ENCODE measurements around the gene GSTCD.

The GSTCD gene

DNA sequence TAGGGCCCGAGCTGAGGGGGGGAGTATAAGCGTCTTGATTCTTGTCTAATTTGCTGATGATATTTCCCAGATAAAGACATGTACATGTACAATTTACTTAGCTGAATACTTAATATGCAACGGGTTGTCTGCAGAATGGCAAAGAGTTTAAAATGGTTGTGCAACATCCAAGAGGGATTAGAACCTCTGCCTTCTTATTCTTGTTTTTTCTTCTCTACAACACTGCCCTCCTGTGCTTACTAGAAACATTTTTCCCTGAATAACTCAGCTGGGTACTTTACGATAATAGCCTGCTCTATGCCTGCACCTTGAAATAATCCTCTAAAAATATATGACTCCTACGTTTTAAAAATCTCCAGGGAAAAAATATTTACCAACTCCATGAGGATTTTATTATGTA lies 41.9 kb upstream of the GSTCD start (continued):
- TF ChIP-seq, protein P1, sequence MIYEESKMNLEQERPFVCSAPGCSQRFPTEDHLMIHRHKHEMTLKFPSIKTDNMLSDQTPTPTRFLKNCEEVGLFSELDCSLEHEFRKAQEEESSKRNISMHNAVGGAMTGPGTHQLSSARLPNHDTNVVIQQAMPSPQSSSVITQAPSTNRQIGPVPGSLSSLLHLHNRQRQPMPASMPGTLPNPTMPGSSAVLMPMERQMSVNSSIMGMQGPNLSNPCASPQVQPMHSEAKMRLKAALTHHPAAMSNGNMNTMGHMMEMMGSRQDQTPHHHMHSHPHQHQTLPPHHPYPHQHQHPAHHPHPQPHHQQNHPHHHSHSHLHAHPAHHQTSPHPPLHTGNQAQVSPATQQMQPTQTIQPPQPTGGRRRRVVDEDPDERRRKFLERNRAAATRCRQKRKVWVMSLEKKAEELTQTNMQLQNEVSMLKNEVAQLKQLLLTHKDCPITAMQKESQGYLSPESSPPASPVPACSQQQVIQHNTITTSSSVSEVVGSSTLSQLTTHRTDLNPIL (CRISPR knock-in tag; IDR thresholded peaks at IDR 0.05; ENCODE audit: low read depth), result no peak

DNA sequence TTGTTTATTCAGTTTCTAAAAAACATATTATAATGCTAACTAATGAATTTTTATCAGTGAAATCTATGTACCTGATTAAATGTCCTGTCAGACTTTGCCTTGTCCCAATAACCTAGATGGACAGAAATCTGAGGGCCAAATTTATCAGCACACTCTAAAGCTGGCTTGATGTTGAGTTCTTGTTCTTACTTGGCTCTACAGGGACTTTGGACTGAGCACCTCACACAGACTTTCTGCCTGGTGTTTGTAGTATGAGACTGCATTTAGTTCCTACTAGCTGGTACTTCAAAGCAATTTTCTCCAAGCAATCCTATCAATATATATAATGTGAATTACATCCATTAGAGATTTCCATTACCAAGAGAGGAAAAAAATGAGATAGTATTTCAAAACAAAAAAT lies 37.9 kb upstream of the GSTCD start:
- TF ChIP-seq TCF4 (CRISPR knock-in tag; IDR thresholded peaks at IDR 0.05; ENCODE audit: borderline replicate concordance) (no peak), BACH2 (CRISPR knock-in tag; IDR thresholded peaks at IDR 0.05; ENCODE audit: borderline replicate concordance) (no peak), PPARA (CRISPR knock-in tag; IDR thresholded peaks at IDR 0.05; ENCODE audit: borderline replicate concordance) (no peak), ISL1 (CRISPR knock-in tag; IDR thresholded peaks at IDR 0.05) (no peak), ZFP30 (CRISPR knock-in tag; IDR thresholded peaks at IDR 0.05) (no peak), SNAI2 (CRISPR knock-in tag; IDR thresholded peaks at IDR 0.05) (no peak), ESRRG (CRISPR knock-in tag; IDR thresholded peaks at IDR 0.05) (no peak), ZFP3 (CRISPR knock-in tag; IDR thresholded peaks at IDR 0.05) (no peak), ZNF8 (CRISPR knock-in tag; IDR thresholded peaks at IDR 0.05) (no peak), CSDC2 (CRISPR knock-in tag; IDR thresholded peaks at IDR 0.05) (no peak), OSR1 (CRISPR knock-in tag; IDR thresholded peaks at IDR 0.05) (no peak), ZNF565 (CRISPR knock-in tag; conservative IDR thresholded peaks at IDR 0.05; ENCODE audit: low read depth) (no peak), ZNF70 (CRISPR knock-in tag; IDR thresholded peaks at IDR 0.05) (no peak), ZC3H10 (CRISPR knock-in tag; IDR thresholded peaks at IDR 0.05) (no peak), TOX (CRISPR knock-in tag; IDR thresholded peaks at IDR 0.05; ENCODE audit: borderline replicate concordance) (no peak)
- TF ChIP-seq, protein P2, sequence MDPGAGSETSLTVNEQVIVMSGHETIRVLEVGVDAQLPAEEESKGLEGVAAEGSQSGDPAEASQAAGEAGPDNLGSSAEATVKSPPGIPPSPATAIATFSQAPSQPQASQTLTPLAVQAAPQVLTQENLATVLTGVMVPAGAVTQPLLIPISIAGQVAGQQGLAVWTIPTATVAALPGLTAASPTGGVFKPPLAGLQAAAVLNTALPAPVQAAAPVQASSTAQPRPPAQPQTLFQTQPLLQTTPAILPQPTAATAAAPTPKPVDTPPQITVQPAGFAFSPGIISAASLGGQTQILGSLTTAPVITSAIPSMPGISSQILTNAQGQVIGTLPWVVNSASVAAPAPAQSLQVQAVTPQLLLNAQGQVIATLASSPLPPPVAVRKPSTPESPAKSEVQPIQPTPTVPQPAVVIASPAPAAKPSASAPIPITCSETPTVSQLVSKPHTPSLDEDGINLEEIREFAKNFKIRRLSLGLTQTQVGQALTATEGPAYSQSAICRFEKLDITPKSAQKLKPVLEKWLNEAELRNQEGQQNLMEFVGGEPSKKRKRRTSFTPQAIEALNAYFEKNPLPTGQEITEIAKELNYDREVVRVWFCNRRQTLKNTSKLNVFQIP (CRISPR knock-in tag; IDR thresholded peaks at IDR 0.05; ENCODE audit: borderline replicate concordance, low read depth), result no peak
- TF ChIP-seq, protein P1 (CRISPR knock-in tag; IDR thresholded peaks at IDR 0.05; ENCODE audit: low read depth), result no peak
- TF ChIP-seq, protein P3, sequence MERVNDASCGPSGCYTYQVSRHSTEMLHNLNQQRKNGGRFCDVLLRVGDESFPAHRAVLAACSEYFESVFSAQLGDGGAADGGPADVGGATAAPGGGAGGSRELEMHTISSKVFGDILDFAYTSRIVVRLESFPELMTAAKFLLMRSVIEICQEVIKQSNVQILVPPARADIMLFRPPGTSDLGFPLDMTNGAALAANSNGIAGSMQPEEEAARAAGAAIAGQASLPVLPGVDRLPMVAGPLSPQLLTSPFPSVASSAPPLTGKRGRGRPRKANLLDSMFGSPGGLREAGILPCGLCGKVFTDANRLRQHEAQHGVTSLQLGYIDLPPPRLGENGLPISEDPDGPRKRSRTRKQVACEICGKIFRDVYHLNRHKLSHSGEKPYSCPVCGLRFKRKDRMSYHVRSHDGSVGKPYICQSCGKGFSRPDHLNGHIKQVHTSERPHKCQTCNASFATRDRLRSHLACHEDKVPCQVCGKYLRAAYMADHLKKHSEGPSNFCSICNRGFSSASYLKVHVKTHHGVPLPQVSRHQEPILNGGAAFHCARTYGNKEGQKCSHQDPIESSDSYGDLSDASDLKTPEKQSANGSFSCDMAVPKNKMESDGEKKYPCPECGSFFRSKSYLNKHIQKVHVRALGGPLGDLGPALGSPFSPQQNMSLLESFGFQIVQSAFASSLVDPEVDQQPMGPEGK (CRISPR knock-in tag; IDR thresholded peaks at IDR 0.05; ENCODE audit: borderline replicate concordance), result no peak
- TF ChIP-seq, protein P4, sequence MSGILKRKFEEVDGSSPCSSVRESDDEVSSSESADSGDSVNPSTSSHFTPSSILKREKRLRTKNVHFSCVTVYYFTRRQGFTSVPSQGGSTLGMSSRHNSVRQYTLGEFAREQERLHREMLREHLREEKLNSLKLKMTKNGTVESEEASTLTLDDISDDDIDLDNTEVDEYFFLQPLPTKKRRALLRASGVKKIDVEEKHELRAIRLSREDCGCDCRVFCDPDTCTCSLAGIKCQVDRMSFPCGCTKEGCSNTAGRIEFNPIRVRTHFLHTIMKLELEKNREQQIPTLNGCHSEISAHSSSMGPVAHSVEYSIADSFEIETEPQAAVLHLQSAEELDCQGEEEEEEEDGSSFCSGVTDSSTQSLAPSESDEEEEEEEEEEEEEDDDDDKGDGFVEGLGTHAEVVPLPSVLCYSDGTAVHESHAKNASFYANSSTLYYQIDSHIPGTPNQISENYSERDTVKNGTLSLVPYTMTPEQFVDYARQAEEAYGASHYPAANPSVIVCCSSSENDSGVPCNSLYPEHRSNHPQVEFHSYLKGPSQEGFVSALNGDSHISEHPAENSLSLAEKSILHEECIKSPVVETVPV (CRISPR knock-in tag; IDR thresholded peaks at IDR 0.05), result no peak
- TF ChIP-seq, protein P5, sequence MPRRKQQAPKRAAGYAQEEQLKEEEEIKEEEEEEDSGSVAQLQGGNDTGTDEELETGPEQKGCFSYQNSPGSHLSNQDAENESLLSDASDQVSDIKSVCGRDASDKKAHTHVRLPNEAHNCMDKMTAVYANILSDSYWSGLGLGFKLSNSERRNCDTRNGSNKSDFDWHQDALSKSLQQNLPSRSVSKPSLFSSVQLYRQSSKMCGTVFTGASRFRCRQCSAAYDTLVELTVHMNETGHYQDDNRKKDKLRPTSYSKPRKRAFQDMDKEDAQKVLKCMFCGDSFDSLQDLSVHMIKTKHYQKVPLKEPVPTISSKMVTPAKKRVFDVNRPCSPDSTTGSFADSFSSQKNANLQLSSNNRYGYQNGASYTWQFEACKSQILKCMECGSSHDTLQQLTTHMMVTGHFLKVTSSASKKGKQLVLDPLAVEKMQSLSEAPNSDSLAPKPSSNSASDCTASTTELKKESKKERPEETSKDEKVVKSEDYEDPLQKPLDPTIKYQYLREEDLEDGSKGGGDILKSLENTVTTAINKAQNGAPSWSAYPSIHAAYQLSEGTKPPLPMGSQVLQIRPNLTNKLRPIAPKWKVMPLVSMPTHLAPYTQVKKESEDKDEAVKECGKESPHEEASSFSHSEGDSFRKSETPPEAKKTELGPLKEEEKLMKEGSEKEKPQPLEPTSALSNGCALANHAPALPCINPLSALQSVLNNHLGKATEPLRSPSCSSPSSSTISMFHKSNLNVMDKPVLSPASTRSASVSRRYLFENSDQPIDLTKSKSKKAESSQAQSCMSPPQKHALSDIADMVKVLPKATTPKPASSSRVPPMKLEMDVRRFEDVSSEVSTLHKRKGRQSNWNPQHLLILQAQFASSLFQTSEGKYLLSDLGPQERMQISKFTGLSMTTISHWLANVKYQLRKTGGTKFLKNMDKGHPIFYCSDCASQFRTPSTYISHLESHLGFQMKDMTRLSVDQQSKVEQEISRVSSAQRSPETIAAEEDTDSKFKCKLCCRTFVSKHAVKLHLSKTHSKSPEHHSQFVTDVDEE (CRISPR knock-in tag; IDR thresholded peaks at IDR 0.05), result no peak
- ATAC-seq, result no peak

DNA sequence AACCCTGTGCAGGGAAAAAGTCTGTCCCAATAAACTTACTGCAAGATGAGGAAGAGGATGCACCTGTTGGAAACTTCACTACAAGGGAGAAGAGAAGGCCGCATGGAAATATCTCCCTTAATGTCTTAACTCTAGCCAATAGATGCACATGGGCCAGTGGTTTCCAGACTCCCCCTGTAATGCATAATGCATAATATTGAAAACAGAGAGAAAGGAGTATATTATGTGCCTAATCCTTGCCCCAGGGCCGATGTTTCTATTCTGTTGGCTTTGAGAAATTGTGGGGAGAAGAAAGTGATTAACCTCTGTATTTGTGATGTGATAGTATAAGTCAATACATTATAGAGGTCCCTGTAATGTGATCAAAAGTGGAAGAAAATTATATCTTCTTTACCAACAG lies 37.3 kb upstream of the GSTCD start:
- TF ChIP-seq, protein P5 (CRISPR knock-in tag; IDR thresholded peaks at IDR 0.05), result no peak
- TF ChIP-seq GLIS3 (CRISPR knock-in tag; IDR thresholded peaks at IDR 0.05) (no peak), ZNF565 (CRISPR knock-in tag; conservative IDR thresholded peaks at IDR 0.05; ENCODE audit: low read depth) (no peak), BACH2 (CRISPR knock-in tag; IDR thresholded peaks at IDR 0.05; ENCODE audit: borderline replicate concordance) (no peak), ISL1 (CRISPR knock-in tag; IDR thresholded peaks at IDR 0.05) (no peak), TCF4 (CRISPR knock-in tag; IDR thresholded peaks at IDR 0.05; ENCODE audit: borderline replicate concordance) (no peak), SNAI2 (CRISPR knock-in tag; IDR thresholded peaks at IDR 0.05) (no peak), OSR1 (CRISPR knock-in tag; IDR thresholded peaks at IDR 0.05) (no peak), PPARA (CRISPR knock-in tag; IDR thresholded peaks at IDR 0.05; ENCODE audit: borderline replicate concordance) (no peak), ZNF70 (CRISPR knock-in tag; IDR thresholded peaks at IDR 0.05) (no peak)
- TF ChIP-seq, protein P3 (CRISPR knock-in tag; IDR thresholded peaks at IDR 0.05; ENCODE audit: borderline replicate concordance), result no peak
- no peak for ATAC-seq

All from SK-N-SH treated with all-trans-retinoic acid at 6 μM for 48 hours (cell line).